ENCODE data around the gene ADSS2.
A peak's percentile ranks its signal among the peaks of the same experiment; 100 is the strongest.
"Not testable (repeated sequence)": the region's sequence is repeated elsewhere in the genome, so short reads cannot be mapped to it uniquely, and the experiment has no call there.

ADSS2 gene

GRCh38 chr1:244394826-244395765 is 56.6 kb downstream of the ADSS2 start:
- DNase-seq = no peak

GRCh38 chr1:244394346-244394745 is 57.4 kb downstream of the ADSS2 start:
- DNase-seq = no peak

- DNase-seq = no peak
Observed at GRCh38 chr1:244393604-244394176, 58.0 kb downstream of the ADSS2 start.

- DNase-seq = no peak
Observed at GRCh38 chr1:244391761-244392160, 59.9 kb downstream of the ADSS2 start.

GRCh38 chr1:244388961-244389360 is 62.7 kb downstream of the ADSS2 start:
- DNase-seq = no peak

- no peak for DNase-seq
Observed at GRCh38 chr1:244387415-244387814, 64.3 kb downstream of the ADSS2 start.

- DNase-seq = no peak
Observed at GRCh38 chr1:244386595-244386994, 65.1 kb downstream of the ADSS2 start.

GRCh38 chr1:244384066-244384465 is 67.6 kb downstream of the ADSS2 start:
- no peak for DNase-seq

- DNase-seq = no peak
Observed at GRCh38 chr1:244383278-244383884, 68.3 kb downstream of the ADSS2 start.

GRCh38 chr1:244381878-244382565 is 69.7 kb downstream of the ADSS2 start:
- DNase-seq = no peak

GRCh38 chr1:244376126-244376525 is 75.6 kb downstream of the ADSS2 start:
- DNase-seq = no peak

GRCh38 chr1:244375051-244375450 is 76.7 kb downstream of the ADSS2 start:
- no peak for DNase-seq

GRCh38 chr1:244374484-244374883 is 77.2 kb downstream of the ADSS2 start:
- not testable (repeated sequence) for DNase-seq

- no peak for DNase-seq
Observed at GRCh38 chr1:244371242-244372141, 80.2 kb downstream of the ADSS2 start.

- no peak for DNase-seq
Observed at GRCh38 chr1:244370060-244370637, 81.6 kb downstream of the ADSS2 start.

- DNase-seq = peak; percentile 16
Observed at GRCh38 chr1:244369256-244370057, 82.3 kb downstream of the ADSS2 start.

- DNase-seq = no peak
Observed at GRCh38 chr1:244368279-244368678, 83.4 kb downstream of the ADSS2 start.

GRCh38 chr1:244367399-244368114 is 84.2 kb downstream of the ADSS2 start:
- no peak for DNase-seq

GRCh38 chr1:244365809-244366208 is 85.9 kb downstream of the ADSS2 start:
- DNase-seq = no peak

- DNase-seq = not testable (repeated sequence)
Observed at GRCh38 chr1:244365262-244365661, 86.4 kb downstream of the ADSS2 start.

All from NCI-H345 (cell line).